GM10248 (cell line): Measurements from ENCODE around the gene ICOS.
"Not testable (repeated sequence)": the region's sequence is repeated elsewhere in the genome, so short reads cannot be mapped to it uniquely, and the experiment has no call there.

Source experiments
- CTCF ChIA-PET: fragments of 300-600 bp; sonication (Branson Sonifier 250); formaldehyde crosslinking; extraction: SDS; loops from one replicate; lab custom pipeline; 2021; ENCODE audit warnings: antibody characterized with exemption; lab: Yijun Ruan, JAX
- POLR2A ChIA-PET: fragments of 350-650 bp; sonication (Branson Sonifier 250); formaldehyde crosslinking; extraction: SDS; loops from one replicate; lab custom pipeline; 2020; ENCODE audit warnings: antibody characterized with exemption; lab: Yijun Ruan, JAX
- DNase-seq: peaks from one replicate; pipeline ENCODE4 v3.0.0; 2012; ENCODE audit errors: extremely low spot score
- CTCF ChIP-seq: IDR thresholded peaks from 2 replicates; pipeline ENCODE4 v1.5.1; 2012; ENCODE audit warnings: mild to moderate bottlenecking, low read depth; ENCODE audit errors: extremely low read depth, missing control alignments, control extremely low read depth

Gene ICOS

GRCh38 chr2:203918839-203919238 is 17.7 kb upstream of the ICOS start:
- CTCF ChIA-PET: interaction anchor here (1.0 to 2.1 kb wide), 2 partner anchors 9 to 19 kb away, joined by 5 read pairs; no protein-coding TSS in a partner anchor
- DNase-seq: no peak
- POLR2A ChIA-PET: no interaction called here
- TF ChIP-seq CTCF: no peak

- no peak for DNase-seq
- no peak for TF ChIP-seq CTCF
- POLR2A ChIA-PET: no interaction called here
- CTCF ChIA-PET: interaction anchor here (1.3 to 1.4 kb wide), 2 partner anchors 8 to 9 kb away, joined by 3 to 4 read pairs; no protein-coding TSS in a partner anchor
Observed at GRCh38 chr2:203925512-203926158, 10.9 kb upstream of the ICOS start.

- ChIA-PET POLR2A (no interaction called here), CTCF (interaction anchor here (0.6 to 1.7 kb wide), 3 partner anchors 19 to 248 kb away, joined by 3 to 6 read pairs (median 4); no protein-coding TSS in a partner anchor)
- TF ChIP-seq CTCF: peak; percentile 33
- no peak for DNase-seq
Observed at GRCh38 chr2:203928849-203929248, 7.7 kb upstream of the ICOS start.

DNA sequence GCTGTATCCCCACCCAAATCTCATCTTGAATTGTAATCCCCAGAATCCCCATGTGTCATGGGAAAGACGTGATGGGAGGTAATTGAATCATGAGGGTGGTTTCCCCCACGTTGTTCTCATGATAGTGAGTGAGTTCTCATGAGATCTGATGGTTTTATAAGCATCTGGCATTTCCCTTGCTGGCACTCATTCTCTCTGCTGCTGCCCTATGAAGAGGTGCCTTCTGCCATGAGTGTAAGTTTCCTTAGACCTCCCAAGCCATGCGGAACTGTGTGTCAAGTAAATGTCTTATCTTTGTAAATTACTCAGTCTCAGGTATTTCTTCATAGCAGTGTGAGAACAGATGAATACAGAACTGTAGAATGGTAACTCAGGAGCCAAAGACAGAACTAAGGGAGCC is 5.3 kb upstream of the ICOS start:
- POLR2A ChIA-PET, CTCF ChIA-PET, DNase-seq: not testable (repeated sequence)

DNA sequence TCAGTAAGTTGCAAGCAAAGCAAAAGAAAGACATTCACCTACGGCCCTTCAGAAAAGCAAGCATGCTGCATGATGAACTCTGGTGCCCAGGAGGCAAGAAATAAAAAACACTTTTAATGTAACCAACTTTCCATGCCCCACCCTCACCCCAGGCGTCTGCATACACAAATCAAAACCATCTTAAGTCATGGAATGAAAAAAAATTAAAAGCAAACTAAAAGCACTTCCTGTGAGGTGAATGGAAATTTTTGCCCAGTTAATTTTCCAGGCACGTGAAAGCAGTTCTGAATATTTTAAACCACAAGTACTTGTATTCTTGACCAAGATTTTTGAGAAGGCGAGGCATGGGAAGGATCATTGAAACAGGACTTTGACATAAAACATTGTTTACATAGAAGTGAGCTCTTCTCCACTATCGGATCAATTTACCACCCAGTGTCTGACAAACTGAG is 2.5 kb upstream of the ICOS start:
- TF ChIP-seq CTCF: no peak
- DNase-seq: no peak
- ChIA-PET POLR2A (no interaction called here), CTCF (interaction anchor here (0.8 to 1.2 kb wide), 2 partner anchors 9 kb away, joined by 3 to 4 read pairs; no protein-coding TSS in a partner anchor)

- no peak for DNase-seq
- POLR2A ChIA-PET: no interaction called here
- CTCF ChIA-PET: interaction anchor here (1.2 to 2.6 kb wide), 3 partner anchors 8 to 89 kb away, joined by 3 to 5 read pairs (median 3); no protein-coding TSS in a partner anchor
- no peak for TF ChIP-seq CTCF
Observed at GRCh38 chr2:203934711-203935438, 1.7 kb upstream of the ICOS start.
